Frontal cortex (tissue), 4 donors: ENCODE results near the gene CROCC. TPM values are rescaled to one million over a fixed set of nuclear protein-coding genes. Genes with fewer than 3 reads are reported as not detected.

ENCODE experiments used
- DNase-seq, 2 donors: peaks; one replicate each; pipeline ENCODE4 v3.0.0; 2012; ENCODE audit warnings: low spot score in 2 of 2
- FAIRE-seq: peaks from 2 replicates; lab custom pipeline; 2012; peaks lifted over from hg19 to GRCh38; lab: Jason Lieb, UNC
- total RNA-seq: library from RNA; depleted of rRNA; stranded (reverse); fragments of >200 nt; gene quantifications from one replicate; pipeline ENCODE4 v1.2.3, GENCODE V29; 2014
- donor health status: control.
- donor health status: control.
- donor health status: control.

CROCC gene
- total RNA-seq, 1 donor from 2014 or later, result 17.5 TPM

DNA sequence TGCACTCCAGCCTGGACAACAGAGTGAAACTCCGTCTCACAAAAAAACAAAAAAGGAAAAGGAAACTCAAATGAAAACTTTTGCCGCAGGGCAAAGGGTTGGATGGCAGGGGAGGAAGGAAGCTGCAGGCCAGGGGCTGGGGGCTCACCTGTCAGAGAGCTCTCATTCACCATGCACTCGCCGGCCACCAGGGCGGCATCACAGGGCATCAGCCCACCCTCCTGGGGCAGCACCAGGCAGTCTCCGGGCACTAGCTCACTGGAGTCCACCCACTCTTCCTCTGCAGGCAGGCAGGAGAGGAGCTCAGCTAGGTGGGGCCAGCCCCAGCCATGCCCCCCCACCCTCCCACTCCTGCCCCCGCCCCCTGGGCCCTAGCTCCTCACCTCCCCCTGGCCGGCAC, 78.1 kb downstream of the CROCC start:
- FAIRE-seq, result no peak
- DNase-seq, result peak; percentile 6 to 10

- DNase-seq, result peak; percentile 7 to 12
- no peak for FAIRE-seq
Observed at GRCh38 chr1:17001760-17002523, 80.2 kb downstream of the CROCC start.

- FAIRE-seq, result no peak
- no peak for DNase-seq
Observed at GRCh38 chr1:17002524-17002902, 80.8 kb downstream of the CROCC start.

- peak in 1 of 2 donors; percentile 8 for DNase-seq
- FAIRE-seq, result no peak
Observed at GRCh38 chr1:17004466-17005364, 83.0 kb downstream of the CROCC start.

- FAIRE-seq (no peak), DNase-seq (no peak)
Observed at GRCh38 chr1:17005365-17005740, 83.6 kb downstream of the CROCC start.

DNA sequence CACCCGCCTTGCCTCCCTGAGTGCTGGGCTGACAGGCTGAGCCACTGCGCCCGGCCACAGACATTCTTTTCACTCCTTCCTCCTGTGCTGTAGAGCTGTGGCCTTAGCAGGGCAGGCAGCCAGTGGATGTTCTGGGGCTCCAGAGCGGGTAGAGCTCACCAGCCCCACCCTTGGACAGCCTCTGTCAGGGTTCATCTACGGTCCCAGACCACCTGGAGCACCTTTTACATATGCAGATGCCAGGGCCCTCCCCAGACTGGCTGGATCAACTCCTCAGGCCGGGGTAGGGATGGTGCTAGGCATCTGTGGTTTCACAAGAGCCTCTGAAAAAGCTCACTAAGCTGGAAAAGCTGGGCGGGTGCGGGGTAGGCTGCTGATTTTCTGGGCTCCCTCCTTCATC, 85.4 kb downstream of the CROCC start:
- DNase-seq, result peak in 1 of 2 donors; percentile 6
- FAIRE-seq, result no peak

GRCh38 chr1:17008208-17008855, 86.6 kb downstream of the CROCC start:
- FAIRE-seq (no peak), DNase-seq (peak in 1 of 2 donors; percentile 5)

DNA sequence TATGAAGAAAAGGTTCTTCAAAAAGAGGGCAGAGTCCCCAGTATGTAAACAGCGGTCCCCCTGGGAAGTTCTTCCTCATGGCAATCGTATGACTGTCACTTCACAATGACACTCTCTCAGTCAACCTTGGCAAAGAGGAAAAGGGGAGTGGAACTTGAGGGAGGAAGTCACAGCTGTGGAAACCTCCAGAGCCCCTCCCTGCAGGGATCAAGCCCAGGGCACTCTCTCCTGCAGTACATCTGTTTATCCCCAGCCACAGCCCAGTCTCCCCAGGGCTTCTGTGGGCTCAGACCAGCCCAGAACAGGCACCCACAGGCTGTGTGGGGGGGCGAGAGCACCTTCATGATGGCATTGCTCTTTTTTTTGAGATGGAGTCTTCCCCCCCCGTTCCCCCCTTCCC, 88.0 kb downstream of the CROCC start:
- FAIRE-seq (no peak), DNase-seq (peak; percentile 18 to 34)

DNA sequence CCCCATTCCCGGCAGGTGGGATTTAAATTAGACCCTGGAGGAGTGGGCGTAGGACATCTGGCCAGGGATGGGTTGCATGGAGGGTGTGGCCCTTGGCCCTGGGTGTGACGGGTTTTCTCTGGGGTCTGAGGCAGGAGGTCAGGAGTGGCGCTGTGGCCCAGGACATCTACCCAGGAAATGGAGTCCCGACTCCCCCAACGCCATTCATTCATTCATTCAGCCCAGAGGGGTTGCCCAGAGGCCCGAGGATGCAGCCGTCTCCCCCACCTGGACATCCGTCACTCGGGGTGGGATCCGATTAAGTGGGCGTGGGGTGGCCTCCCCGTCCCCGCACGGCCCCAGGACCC, 89.3 kb downstream of the CROCC start:
- peak; percentile 32 to 40 for DNase-seq
- FAIRE-seq, result no peak

- peak; percentile 88 to 89 for DNase-seq
- no peak for FAIRE-seq
Observed at GRCh38 chr1:17011439-17012307, 89.9 kb downstream of the CROCC start, which contains the start of gene ATP13A2. Gene ATP13A2 (minus strand): TSS chr1:17011928. CDS start chr1:17011738, 190 bp downstream.

DNA sequence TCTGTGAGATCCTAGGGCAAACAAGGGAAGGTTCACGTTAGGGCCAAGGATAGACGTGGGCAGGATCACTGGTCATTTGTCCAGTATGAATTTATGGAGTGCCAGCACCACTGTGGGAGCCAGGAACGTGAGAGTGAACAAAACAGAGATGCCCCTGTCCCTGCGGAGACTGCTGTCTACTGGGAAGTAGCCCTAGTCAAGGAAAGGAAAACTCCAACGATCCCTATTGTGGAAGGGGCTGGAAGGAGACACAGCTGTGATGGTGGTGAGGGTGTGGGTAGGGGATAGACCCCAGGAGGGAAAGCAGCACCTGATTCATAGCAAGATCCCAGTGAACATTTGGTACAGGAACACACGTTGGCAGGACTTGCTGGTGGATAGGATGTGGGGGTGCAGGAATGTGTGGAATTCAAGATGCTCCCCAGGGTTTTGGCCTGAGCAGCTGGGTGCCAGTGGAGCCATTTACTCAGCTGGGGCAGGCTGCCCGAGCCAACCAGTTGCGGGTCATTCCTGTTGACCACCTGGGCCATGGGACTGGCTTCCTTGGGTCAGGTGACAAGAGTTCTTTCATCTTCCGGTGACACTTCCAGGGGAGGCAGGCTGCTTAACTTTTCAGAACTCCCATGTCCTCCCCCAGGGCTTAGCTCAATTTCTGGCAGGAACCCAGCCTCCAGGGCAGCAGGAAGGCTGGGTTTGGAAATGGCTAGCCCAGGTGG, 91.2 kb downstream of the CROCC start:
- no peak for DNase-seq
- no peak for FAIRE-seq

DNA sequence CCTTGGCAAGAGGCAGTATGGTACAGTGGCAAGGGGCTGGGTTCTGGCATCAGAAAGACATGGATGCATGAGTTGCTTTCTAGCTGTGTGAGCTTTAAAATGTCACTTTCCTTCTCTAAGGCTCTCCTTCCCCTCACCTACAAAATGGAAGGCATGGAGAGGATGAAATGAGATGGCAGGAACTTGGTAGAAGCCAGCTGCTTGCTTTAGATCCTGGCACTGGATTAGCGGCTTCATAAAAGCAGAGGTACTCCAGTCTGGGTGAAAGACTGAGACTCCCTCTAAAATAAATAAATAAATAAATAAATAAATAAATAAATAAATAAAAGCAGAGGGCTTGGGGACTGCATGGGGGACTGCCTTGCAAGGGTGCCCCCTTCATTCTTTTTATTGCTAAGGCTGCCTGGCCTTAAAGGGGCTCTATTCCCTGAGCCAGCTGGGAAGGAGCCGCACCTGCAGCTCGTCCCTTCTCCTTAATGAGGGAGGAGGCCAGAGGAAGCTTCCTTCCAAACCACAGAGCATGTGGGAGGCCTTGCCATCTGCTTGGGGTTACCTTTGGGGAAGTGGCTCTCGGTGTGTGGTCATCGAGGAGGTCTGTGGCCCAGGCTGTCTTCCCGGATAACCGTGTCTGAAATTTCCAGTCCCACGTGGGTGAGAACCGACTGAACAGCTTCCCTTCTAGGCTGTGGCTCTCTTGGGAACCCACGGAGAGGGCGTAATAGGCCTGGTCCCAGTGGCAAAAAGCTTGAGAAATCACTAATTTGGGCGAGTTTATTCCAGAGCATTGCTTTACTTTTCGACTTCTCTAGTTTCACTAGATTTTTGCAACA, 92.0 kb downstream of the CROCC start:
- DNase-seq (peak in 1 of 2 donors; percentile 6), FAIRE-seq (no peak)

DNA sequence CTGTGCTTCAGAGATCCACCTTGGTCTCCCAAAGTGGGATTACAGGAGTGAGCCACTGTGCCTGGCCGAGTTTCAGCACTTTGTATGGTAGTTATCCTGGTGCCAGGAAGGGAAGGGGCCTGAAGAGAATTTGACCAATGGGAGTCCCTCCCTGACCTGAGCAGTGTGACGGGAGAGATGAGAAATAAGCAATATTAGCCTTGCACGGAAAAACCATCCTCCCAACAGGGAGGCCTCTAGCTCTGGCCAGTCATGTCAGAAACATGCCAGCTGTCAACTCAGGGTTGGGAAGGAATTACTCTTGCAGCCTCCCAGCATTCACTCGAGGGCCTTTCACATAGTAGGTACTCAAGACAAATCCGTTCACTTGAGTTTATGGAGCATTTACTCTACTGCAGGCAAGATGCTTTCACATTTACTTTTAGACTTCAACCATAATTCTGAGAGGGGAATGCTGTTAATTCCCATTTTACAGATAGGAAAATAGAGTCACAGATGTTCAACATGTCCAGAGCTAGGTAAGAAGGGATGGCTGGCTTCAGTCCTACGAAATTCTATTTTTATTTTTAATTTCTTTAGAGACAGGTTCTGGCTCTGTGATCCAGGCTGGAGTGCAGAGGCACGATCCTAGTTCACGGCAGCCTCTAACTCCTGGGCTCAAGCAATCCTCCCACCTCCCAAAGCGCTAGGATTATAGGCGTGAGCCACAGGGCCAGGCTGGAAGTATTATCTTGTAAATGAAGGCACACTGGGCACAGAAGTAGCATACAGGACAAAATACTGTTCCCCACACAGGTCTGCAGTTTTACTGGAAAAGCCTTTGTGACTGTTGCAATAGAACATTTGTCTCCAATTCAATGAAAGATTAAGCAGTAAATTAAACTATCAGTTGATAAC, 93.2 kb downstream of the CROCC start:
- DNase-seq (no peak), FAIRE-seq (no peak)

DNA sequence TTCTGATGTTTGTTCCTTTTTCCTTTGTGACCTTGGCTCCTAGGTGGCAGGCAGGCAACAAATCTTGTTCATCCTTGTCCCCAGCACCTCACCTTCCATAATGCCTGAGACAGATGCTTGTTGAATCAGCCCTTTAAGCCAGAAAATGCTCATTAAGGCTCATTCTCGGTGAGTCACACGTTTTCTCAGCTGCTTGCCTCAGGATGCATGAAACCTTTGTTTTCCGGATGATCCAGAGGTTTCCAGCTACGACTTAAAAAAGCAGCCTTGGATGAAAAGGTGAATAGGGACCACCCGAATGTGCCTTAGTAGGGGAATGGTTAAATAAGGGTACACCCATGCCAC, 94.6 kb downstream of the CROCC start:
- FAIRE-seq (no peak), DNase-seq (no peak)

GRCh38 chr1:17017435-17017834, 95.7 kb downstream of the CROCC start:
- no peak for DNase-seq

GRCh38 chr1:17018849-17019248, 97.1 kb downstream of the CROCC start:
- no peak for DNase-seq
- no peak for FAIRE-seq

More at GRCh38 chr1:17017435-17017834, 95.7 kb downstream of the CROCC start:
- FAIRE-seq, result no peak

- no peak for FAIRE-seq
- no peak for DNase-seq
Observed at GRCh38 chr1:17020502-17020901, 98.8 kb downstream of the CROCC start.
